ENCODE data around the gene CNIH2.
"Not testable (repeated sequence)": the region's sequence is repeated elsewhere in the genome, so short reads cannot be mapped to it uniquely, and the experiment has no call there.

Gene CNIH2

DNA sequence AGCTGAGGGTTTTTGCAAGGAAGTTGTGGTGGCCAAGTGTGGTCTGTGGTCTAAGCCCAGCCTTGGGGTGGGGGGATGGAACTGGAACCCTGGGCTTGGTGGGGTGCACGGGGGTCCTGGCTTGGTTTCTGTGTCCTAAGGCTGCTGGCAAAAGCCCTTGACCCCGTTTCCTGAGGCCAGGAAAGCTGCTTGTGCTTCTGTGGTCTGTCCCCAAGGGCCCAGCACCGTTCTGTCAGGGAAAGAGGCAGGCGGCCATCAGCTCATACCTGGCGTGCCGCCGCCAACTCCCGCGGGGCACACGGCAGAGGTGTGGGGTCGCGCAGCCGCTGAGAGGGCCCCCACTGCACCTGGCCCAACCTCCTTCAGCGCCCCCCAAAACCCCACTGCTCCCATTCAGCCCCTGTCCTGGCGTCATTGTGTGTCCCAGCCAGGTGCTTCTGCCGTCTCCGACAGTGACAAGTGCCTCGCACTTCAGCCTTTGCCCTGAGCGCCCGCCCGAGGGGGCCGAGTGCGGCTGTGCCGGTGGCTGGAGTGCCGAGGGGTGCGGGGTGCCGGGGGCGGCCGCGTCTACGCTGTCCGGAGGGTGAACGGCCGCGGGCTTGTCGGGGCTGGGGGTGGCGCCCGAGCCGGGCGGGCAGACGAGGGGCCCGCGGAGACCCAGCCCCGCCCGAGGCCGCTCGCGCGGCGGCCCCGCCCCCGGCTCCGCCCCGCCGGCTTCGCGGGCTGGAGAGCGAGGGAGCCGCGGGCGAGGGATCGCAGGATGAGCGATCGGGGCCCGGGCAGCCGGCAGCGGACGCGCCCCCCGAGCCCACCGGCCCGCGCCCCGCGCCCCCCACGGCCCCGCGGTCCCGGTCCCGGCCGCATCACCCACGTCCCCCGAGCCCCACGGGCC is at the start of gene CNIH2:
Gene CNIH2, plus strand, starts transcription at position 705 of the 892 bp plus-strand sequence. CDS start 282 bp downstream, outside the sequence.
- DNase-seq (ENCODE audit: low spot score) = peak; percentile 45

DNA sequence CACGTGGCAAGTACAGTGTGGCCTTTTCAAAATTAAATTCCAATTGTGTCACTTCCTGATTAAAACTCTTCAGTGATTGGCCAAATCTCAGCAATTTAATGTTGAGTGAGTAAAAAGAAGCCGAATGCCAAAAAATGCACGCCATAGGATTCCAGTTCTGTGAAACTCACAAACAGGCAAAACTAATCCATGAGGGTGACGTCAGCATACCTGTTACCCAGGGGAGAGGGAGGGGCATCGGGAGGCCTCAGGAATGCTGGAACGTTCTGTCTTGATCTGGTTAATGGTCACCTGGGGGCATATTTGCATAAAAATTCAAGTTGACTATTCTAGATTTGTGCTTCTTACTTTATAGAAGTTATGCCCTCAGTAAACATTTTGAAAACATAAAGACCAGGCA is 49.5 kb upstream of the CNIH2 start:
- DNase-seq (ENCODE audit: low spot score) = no peak

DNA sequence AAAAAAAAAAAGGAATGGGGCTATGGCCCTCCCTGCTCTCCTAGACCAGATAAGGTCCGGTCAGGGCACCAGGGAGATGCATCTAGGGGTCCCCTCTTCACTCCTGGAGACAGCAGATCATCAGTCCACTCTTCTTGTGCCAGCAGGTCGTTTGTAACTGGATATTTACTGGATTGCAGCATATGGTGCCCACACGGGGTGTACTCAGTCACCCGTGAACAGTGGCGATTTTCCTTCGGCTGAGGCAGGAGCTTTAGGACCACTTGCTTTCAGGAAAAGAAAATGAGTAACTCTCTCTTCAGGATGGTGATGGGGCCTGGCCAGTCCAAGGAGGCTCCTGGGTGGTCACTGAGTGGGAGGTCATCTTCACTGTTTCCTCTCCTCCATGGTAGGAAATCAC is 47.8 kb upstream of the CNIH2 start:
- no peak for DNase-seq (ENCODE audit: low spot score)

DNA sequence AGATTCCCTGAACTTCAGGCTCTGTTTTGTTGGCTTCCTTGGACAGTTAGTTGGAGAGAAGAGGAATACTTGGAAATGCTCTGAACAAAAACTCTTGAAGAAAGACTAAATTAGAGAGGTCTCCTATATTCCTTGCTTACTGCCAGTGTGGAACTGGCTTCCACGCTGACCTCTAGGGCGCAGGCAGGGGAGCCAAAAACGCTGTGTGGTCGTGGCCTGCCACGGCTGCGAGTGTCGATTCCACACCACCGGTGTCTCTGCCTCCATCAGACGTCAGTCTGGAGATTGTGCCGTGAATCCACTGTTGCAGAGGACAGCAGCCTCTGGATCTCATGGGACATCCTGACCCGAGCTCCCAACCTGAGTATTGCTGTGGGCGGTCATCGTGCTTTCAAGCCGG is 47.0 kb upstream of the CNIH2 start:
- no peak for DNase-seq (ENCODE audit: low spot score)

DNA sequence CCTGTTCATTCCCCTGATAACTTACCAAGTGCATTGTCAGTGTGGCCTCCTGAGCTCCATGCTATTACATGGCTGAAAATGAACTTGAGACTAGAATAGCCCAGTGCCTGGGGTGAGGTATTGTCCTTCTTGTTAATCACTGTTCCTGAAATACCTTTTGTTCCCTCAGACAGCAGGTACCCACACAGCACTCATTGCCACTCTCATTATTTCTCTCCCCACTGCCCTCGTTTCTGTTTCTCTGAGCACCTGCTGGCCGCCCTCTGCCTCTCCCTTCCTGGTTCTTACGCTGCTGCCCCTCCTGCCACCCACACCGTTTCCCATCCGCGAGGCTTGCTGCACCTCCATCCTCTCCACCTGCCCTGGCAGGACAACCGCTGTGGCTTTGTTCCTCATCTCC is 46.4 kb upstream of the CNIH2 start:
- DNase-seq (ENCODE audit: low spot score) = no peak

DNA sequence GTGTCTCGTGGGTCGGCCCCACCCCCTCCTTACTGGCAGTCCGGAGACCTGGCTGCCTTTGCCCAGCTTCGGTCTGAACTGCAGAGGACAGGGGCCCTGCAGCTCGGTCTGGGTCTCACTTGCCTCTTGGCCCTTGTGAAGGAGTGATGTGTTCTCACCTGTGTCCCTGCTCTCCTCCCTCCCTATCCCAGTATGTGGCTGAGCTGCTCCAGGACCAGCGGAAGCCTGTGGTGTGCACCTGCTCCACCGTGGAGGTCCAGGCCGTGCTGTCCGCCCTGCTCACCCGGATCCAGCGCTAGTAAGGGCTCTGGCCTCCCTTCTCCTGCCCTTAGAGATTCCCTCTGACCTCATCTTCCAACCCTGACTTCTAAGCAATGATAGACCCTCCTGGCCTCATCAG is 45.2 kb upstream of the CNIH2 start:
- no peak for DNase-seq (ENCODE audit: low spot score)

DNA sequence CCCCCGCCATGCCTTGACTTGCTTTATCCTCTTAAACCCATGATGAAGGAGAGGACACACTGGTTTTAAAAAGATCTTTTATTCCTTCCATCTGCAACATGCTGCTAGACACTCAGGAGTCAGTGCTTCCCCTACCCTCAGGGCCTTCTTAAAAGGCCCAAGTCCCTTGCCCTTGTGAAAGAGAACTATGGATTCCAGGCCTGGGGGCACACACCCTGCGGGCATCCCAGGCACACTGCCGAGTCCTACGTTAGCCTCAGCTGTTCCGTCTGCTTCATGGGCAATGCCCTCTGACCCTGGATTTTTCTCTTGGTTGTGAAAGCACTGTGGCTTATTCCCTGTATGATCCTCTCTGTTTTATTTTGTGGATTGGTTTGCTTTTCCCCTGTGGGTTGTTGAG is 44.7 kb upstream of the CNIH2 start:
- DNase-seq (ENCODE audit: low spot score) = no peak

DNA sequence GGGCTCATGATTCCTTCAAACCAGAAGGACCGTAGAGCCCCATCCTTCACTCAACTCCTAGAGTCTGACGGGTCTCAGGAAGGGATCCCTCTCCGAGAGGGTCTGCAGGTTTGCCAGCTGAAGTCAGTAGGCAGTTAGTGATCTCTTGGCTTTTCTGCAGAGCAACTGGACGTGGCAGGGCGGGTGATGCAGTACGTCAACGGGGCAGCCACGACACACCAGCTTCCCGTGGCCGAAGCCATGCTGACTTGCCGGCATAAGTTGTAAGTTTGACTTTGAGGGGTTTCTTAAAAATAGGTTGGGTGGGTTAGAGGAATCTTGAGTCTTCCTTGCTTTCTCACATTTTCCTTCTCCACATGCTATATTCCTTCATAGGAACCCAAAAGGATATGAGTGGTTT is 42.8 kb upstream of the CNIH2 start:
- DNase-seq (ENCODE audit: low spot score) = no peak

DNA sequence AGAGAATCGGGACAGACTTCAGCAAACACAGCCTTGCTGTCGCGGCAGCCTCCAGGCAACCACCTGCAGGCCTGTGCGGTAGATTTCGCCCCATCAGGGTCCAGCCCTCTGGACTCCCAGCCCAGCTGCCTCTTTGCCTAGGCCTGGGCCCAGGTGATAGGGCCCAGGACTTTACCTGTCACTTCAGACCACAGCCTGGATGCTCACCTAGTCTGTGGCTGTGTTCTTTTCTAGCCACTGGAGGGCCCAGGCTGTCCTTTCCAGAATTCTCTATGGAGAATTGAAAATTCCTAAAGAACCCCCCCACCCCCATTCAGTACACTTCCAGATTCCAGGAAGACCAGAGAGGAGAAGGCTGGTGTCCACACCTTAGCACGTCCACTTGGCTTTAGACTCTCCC is 40.1 kb upstream of the CNIH2 start:
- no peak for DNase-seq (ENCODE audit: low spot score)

DNA sequence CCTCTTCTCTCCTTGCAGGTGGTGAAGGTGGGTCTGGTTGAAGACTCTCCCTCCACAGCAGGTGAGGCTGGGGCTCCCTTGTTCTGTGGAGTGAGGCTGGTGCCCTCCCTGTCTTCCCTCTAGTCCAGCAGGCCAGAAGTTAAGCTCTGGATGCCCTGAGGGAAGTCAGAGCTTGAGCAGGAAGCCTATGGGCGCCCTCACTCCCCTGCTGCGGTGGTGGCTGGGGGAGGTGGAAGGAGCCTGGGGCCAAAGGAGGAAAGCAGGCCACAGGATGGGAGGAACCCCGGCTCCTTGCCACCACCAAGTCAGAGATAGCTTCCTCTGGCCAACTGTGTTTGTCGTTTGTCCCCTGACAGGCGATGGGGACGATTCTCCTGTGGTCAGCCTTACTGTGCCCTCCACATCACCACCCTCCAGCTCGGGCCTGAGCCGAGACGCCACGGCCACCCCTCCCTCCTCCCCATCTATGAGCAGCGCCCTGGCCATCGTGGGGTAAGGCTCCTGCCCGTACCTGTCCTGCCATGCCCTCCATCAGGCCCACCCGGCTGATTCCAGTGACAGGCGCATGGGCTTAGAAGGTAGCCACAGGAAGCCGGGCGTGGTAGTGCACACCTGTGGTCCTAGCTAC is 39.1 kb upstream of the CNIH2 start:
- no peak for DNase-seq (ENCODE audit: low spot score)

DNA sequence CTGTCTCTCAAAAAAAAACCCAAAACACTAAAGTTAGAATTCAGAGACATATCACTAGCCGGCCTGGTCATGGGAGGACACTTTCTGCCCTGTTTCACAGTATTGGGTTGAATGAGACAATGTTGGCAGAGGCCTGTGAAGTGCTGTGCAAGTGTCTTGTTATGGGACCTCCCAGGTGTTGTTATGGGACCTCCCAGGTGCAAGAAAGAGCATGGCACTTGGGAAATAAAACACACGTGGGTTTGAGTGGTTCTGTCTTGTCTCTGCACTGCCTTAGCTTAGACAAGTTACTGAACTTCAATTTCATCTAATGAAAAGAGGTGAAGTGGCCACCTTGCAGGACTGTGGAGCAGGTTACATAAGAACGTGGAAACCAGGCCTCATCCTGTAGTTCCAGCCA is 38.5 kb upstream of the CNIH2 start:
- DNase-seq (ENCODE audit: low spot score) = no peak

DNA sequence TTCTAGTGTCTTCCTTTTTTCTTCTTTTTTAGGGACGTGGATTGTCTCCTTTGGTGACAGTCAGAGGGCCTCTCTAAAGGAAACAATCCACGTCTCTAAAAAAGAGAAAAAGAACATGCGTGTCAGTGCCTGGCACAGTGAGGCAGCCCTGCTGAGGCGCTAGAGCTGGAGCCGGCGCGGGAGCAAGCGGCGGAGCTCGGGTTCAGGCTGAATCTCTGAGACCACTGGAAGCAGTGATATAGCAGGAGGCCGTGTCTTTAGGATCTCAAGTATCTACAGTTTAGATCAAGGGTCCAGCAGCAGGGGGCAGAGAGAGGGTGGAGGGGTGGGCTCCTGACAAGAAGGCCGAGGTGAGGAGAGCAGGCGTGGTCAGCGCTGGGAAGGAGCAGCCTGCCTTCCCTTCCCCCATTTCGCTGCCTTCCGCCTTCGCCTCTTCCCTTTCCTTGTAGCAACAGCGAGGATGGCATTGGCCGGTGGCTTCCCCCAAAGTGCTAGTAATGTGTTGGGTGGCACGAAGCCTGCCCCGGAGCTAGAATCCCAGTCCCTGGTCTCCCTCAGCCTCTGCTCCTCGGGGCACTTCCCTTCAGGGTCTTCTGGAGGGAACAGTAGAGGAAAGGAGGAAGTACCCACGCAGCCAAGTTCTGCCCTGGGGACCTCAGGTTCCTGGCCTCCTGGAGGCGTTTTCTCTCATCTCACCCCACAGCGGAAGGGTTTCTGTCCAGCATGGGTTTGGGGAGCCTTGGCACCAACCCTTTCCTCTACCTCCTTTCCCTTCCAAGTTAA is 37.8 kb upstream of the CNIH2 start:
- DNase-seq (ENCODE audit: low spot score) = no peak

DNA sequence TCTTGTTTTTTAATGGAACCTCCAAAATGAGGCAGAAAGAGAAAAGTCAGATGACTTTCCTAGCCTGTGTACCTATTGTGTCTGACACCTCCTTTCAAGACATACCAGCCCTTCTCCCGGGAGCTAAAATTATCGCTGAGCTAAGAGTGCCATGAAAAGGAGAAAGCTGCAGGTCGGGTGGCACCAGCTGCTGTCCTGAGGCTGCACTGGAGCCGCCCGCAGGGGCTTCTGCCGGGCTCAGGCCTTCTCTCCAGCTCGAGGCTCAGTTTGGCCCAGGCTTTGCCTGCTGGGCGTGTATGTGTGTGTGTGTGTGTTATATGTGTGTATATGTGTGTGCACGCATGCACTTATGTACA is 37.2 kb upstream of the CNIH2 start:
- DNase-seq (ENCODE audit: low spot score) = no peak

DNA sequence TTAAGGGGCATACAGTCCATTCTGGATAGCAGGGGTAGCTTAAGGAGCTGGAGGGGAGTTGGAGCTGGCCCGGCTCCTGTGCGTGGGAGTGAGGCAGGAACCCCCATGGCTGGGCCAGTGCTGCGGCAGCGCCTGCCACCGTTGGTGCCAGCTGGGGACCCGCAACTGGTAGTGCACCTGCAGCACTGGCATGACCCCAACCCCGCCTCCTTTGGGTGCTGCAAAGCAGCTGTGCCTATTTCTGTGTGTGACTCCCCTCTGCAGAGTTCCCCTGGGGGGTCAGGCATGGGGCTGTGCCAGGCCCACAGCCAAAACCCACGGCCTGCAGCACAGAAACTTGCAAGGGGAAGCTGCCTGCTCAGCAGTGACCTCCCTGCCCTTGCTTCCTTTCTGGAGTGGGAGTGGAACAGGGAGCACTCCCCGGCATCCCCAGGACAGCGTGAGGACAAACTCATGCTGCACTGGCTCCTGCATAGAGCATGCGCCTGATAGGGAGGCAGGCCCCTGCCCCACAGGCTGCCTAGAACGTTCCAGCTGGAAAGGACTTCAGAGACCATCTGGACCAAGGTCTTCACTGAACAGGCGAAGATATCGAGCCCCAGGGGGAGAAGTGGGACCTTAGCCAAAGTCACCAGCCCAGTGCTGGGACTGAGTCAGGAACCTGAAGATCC is 35.7 kb upstream of the CNIH2 start:
- DNase-seq (ENCODE audit: low spot score) = no peak

DNA sequence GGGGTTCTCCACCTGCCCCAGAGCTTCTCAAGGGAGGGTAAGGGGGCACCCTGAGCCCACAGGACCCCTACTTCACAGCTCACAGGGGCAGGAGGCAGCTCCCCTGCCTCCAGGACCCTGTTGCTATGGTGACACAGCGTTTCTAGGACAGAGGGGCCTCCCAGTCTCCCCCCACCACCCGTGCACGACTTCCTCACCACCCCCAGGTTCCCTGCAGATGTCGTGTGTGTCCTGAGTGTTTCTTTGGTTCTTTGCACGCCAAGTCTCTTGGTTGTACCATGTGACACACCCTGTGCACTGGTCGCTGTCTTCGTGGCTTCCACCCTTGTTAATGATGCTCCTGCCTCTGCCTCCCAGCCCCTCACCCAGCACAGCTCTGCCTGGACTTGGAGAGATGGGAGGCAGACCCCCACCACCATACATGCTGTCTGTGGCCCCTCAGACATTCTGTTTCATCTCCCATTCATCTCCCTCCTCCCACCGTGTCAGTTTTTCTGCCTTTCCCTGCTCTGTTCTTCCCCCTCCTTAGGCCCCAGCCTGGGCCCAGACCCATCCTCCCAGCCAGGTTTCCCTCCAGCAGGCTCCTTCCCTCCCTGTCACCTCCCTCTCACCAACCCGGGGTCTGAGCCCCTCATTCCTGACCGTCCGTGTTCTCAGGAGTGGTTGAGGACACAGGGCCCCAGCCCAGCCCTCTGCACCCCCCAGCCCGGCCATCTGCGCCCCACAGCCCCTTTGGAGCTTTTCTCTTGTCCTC is 34.0 kb upstream of the CNIH2 start:
- DNase-seq (ENCODE audit: low spot score) = no peak

DNA sequence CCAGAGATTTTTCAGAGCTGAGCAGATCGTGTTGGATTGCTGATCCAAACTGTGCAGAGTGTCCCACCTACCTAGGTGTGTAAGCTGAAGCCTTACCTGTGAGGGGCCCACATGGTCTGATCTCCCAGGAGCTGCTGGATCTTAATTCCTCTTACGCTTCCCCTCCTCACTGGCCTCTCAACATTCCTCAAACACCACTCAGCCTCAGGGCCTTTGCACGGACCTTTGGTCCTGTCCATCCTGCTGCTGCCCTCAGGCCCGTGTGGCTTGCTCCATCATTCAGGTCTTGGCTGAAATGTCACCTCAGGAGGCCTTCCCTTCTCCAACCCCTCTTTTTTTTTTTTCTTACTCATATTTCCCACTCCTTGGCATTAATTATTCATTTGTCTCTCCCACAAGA is 30.7 kb upstream of the CNIH2 start:
- DNase-seq (ENCODE audit: low spot score) = no peak

DNA sequence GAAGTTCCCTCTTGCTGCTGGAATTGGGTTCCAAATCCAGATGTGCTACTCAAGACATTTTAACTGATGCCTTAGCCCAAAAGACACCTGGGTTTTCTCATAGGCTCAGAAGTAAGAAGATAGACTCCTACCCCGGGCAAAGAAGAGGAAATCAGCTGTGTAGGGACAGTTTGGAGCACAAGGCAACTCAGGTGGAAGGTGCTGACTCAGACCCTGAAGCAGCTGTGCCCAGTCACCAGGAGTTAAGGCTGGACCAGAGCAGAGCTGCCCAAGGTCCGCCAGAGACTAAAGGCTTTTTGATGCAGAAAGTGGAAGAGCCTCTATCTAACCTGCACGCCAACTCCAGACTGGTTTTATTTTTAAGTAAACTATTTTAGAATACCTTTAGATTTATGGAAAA is 30.2 kb upstream of the CNIH2 start:
- DNase-seq (ENCODE audit: low spot score) = no peak

DNA sequence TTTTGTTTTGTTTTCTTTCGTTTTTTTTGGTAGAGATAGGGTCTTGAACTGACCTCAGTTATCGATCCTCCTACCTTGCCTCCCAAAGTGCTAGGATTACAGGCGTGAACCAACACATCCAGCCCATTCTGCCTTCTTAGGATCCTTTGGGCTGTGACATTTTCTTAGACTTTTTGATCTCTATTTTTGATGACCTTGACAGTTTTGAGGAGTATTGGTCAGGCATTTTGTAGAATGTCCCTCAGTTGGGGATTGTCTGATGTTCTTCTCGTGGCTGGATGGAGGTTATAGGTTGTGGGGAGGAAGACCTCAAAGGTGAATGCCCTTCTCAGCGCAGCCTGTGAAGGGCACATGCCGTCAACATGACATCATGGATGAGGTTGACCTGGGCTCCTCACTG is 29.1 kb upstream of the CNIH2 start:
- no peak for DNase-seq (ENCODE audit: low spot score)

DNA sequence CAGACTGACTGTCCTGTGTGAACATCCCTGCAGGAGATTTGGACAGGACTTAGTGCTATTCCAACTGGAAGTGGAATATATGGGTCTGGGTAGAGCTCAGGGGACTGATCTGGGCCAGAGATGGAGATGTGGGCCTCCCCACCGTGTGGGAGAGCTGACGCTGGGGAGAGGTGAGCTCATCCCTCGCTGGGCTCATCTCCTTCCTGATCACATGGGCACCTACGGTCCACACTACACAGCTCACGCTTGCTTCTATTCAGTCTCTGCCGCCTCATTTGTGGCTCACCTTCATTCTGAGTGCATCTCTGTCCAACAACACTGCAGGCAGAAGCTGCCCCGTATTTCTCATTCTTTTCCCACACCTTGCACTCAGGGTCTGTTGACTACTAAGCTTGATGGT is 26.2 kb upstream of the CNIH2 start:
- DNase-seq (ENCODE audit: low spot score) = no peak

DNA sequence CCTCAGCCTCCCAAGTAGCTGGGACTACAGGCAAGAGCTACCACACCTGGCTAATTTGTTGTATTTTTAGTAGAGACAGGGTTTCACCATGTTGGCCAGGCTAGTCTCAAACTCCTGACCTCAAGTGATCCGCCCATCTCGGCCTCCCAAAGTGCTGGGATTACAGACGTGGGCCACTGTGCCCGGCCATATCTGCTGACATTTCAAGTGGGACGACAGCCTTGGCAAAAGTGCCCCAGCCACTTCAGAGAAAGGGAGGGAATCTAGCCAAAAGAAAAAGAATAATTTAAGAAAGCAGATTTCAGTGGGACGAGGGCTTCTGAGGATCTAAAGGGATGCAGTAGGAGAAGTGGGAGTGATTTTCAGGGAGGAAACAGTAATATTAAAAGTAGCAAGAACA is 24.9 kb upstream of the CNIH2 start:
- not testable (repeated sequence) for DNase-seq (ENCODE audit: low spot score)

DNA sequence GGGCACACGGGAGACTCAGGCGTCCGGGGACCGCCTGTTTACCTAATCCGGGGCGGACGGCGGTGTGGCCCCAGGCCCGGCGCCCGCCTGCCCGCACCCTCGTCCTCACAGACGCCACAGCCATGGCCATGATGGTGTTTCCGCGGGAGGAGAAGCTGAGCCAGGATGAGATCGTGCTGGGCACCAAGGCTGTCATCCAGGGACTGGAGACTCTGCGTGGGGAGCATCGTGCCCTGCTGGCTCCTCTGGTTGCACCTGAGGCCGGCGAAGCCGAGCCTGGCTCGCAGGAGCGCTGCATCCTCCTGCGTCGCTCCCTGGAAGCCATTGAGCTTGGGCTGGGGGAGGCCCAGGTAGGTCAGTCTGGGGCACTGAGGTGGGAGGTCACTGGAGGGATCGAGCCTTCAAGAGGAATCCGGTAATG is 19.5 kb upstream of the CNIH2 start:
- no peak for DNase-seq (ENCODE audit: low spot score)

DNA sequence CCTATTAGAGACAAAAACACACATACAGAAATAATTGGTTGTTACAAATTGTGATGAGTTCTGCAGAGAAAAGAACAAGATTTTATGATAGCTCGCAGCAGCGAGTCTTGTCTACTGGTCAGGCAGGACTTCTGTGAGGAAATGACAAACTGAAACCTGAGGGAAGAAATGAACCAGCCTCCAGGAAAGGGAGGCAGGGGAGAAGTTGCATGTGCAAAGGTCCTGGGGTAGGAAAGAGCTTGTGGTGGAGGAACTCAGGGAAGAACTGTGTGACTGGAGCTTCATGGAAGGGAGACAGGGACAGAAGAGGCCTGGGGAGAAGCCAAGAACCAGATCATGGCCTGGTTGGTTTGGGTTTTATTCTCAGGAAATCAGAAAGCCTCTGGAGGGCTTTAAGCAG is 18.8 kb upstream of the CNIH2 start:
- DNase-seq (ENCODE audit: low spot score) = no peak

Measured in CD4-positive, alpha-beta T cell treated with Interleukin-2 at 100 ng/mL for 4 hours (primary cell).